Ramos (cell line): Measurements from ENCODE around the gene CCDC106.

ENCODE experiments used
- in situ Hi-C: fragments of 300-500 bp; cut with MboI; formaldehyde crosslinking; loops from one replicate; pipeline ENCODE4 v1.14.3; 2022; ENCODE audit warnings: low sequenced_read_pairs; ENCODE audit not compliant: unreplicated experiment

Gene CCDC106

GRCh38 chr19:55613930-55614710 lies 33.9 kb upstream of the CCDC106 start:
- in situ Hi-C loops, result no loop called here

DNA sequence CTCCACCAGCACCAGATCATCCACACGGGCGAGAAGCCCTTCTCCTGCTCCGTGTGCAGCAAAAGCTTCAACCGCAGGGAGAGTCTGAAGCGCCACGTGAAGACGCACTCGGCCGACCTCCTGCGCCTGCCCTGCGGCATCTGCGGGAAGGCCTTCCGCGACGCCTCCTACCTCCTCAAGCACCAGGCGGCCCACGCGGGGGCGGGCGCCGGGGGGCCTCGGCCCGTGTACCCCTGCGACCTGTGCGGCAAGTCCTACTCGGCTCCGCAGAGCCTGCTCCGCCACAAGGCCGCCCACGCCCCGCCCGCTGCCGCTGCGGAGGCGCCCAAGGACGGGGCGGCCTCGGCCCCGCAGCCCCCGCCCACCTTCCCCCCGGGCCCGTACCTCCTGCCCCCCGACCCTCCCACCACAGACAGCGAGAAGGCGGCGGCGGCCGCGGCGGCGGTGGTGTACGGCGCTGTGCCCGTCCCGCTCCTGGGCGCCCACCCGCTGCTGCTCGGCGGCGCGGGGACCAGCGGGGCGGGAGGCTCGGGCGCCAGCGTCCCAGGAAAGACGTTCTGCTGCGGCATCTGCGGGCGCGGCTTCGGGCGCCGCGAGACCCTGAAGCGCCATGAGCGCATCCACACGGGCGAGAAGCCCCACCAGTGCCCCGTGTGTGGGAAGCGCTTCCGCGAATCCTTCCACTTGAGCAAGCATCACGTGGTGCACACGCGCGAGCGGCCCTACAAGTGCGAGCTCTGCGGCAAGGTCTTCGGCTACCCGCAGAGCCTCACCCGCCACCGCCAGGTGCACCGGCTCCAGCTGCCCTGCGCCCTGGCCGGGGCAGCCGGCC lies 33.1 kb upstream of the CCDC106 start:
- in situ Hi-C loops, result no loop called here

GRCh38 chr19:55615543-55616394 lies 32.2 kb upstream of the CCDC106 start:
- in situ Hi-C loops, result no loop called here

- in situ Hi-C loops, result no loop called here
These were observed 31.6 kb upstream of the CCDC106 start for GRCh38 chr19:55616395-55616875.

GRCh38 chr19:55617426-55617825 lies 30.6 kb upstream of the CCDC106 start:
- in situ Hi-C loops, result no loop called here

- in situ Hi-C loops, result no loop called here
These were observed 29.6 kb upstream of the CCDC106 start for GRCh38 chr19:55618426-55618825.

DNA sequence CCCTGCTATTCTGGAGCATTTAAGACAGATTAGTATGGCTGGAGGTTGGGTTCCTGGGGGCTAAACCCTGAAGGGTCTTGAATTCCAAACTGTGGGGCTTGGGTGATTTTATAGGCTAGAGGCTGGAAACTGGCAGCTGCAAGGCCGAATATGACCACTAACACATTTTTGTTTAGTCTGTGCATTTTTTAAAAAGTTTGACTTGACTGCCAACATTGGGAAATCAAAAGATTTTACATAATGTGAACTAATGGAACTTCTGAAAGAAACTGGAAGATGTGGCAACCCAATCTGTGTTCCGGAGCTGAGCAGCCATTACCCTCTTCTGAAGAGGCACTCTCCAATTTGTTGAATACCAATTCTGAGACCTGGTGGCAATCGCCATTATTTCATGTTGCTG lies 28.7 kb upstream of the CCDC106 start:
- in situ Hi-C loops, result no loop called here

- in situ Hi-C loops, result no loop called here
These were observed 27.4 kb upstream of the CCDC106 start for GRCh38 chr19:55620410-55621204.

DNA sequence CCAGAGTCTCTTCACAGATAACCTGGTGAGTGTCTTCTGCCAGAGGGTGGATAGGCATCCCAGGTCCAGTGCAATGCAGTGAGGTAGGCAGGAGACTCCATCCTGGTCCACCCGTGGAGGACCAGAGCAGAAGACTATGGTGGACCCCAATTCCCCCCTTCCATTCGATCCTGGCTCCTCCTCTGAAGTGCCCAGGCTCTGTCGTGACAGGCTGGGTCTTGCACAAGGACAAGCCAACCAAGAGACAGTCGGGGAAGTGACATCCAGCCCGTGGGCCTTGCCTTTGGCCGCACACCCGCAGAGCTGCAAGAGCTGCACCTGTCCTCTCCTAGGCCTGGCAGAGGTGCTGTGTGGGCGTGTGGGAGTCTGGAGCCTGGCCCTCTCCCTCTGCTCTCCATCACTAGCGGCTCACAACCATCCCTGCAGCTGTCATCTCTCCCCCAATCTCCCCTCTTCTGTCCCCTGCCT lies 26.8 kb upstream of the CCDC106 start:
- in situ Hi-C loops, result no loop called here

- in situ Hi-C loops, result no loop called here
These were observed 26.3 kb upstream of the CCDC106 start for GRCh38 chr19:55621673-55622231.

DNA sequence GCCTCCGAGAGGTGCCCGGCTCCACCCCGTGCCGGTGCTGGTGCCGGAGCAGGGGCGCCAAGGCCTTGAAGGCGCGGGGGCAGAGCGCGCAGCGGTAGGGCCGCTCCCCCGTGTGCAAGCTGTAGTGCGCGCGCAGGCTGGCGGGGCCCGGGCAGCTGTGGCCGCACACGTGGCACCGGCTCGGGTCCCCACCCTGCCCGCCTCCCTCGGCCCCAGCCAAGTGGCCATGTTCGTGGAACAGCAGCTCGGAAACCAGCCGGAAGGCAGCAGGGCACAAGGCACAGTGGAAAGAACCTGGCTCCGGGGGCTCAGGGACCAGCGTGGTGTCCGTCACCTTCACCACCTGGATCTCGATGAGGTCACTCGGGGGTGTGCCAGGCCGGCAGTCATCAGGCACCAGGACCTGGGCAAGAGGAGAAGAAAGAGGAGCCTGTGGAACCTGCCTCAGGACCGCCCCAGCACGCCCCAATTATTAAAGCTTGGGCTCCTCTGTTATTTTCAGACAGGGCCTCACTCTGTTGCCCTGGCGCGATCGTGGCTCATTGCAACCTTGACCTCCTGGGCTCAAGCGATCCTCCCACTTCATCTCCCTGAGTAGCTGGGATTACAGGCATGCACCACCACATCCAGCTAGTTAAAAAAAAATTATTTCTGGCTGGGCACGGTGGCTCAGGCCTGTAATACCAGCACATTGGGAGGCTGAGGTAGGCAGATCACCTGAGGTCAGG lies 25.6 kb upstream of the CCDC106 start:
- in situ Hi-C loops, result no loop called here

GRCh38 chr19:55623130-55623529 lies 24.9 kb upstream of the CCDC106 start:
- in situ Hi-C loops, result no loop called here

- in situ Hi-C loops, result no loop called here
These were observed 24.5 kb upstream of the CCDC106 start for GRCh38 chr19:55623561-55623960.

DNA sequence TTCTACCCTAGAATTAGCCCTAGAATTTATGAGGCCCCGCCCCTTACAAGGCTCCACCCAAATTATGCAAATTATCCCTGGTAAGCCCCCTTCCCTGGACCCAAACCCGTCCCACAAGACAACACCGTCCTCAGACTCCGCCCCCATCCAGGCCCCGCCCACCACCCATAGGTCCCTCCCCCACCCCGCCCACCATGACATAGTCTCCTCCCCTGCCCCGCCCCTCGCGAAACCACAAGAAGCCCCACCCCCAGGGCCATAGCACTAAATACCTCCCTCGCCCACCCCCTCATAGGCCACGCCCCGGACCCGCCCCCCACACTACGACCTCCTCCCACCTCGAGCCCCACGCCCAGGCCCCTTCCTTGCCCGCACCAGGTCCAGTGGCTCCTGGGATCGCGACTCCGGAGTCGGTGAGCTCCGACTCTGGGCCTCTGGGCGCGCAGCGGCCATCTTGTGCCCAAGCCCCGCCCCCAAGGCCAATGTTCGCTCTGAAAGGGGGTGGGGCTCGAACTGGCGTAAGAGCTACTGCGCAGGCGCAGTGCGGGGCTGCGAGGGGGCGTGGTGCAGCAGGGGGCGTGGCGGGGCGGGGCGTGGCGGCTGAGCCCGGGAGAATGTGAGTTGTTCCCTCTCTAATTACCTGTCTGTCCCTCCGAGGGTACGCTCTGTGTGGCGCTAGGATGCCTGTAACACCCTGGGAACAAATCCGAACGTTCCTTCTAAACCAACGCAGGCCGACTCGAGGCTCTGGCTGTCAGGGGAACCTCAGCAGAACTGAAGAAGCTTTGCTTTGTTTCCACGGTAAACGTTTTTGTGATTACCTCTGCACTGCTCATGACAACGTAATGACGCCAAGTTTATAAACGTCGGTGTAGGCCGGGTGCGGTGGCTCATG lies 23.7 kb upstream of the CCDC106 start, which contains the start of gene ZNF784:
Gene ZNF784 (minus strand): TSS at position 458 of the 895 bp plus-strand sequence. CDS start 5 bp downstream, at position 453.
- in situ Hi-C loops, result loop anchor here (5.0 to 25.0 kb wide), 2 partner anchors 107 to 337 kb away; partner anchors contain the start of genes BRSK1 and HSPBP1

GRCh38 chr19:55625004-55625326 lies 23.0 kb upstream of the CCDC106 start:
- in situ Hi-C loops, result loop anchor here (5.0 to 25.0 kb wide), 2 partner anchors 108 to 338 kb away; partner anchors contain the start of genes BRSK1 and HSPBP1

GRCh38 chr19:55626350-55626749 lies 21.7 kb upstream of the CCDC106 start:
- in situ Hi-C loops, result loop anchor here (5.0 to 25.0 kb wide), 2 partner anchors 109 to 339 kb away; partner anchors contain the start of genes BRSK1 and HSPBP1

DNA sequence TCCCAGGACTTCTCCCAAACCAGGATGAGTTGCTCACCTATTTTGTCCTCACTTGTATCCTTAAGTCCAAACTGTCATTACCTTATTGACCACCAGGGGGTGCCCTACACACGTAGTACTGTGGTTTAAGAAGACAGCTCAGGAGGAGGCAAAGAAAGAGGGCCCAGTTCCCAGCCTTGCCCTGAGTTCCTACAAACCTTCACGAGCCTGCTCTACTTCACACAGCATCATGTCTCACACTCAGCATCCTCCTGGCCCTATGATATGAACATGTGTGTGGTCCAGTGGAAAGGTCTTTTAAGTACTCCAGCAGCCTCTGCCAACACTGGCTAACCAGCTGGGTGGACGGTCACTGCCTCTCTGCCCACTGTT lies 15.6 kb upstream of the CCDC106 start:
- in situ Hi-C loops, result loop anchor here (25.0 kb wide), 1 partner anchor 345 kb away; the partner anchor contains the start of genes BRSK1 and HSPBP1
